ENCODE data around the gene HUWE1.
"Not testable (repeated sequence)": the region's sequence is repeated elsewhere in the genome, so short reads cannot be mapped to it uniquely, and the experiment has no call there.

HUWE1 gene

GRCh38 chrX:53504035-53504434 is 182.5 kb downstream of the HUWE1 start:
- DNase-seq: not testable (repeated sequence)

GRCh38 chrX:53494436-53494835 is 192.1 kb downstream of the HUWE1 start:
- peak; percentile 20 to 58 (median 30) for DNase-seq

GRCh38 chrX:53486285-53486684 is 200.2 kb downstream of the HUWE1 start:
- no peak for DNase-seq

- no peak for DNase-seq
Observed at GRCh38 chrX:53483838-53484405, 202.6 kb downstream of the HUWE1 start.

GRCh38 chrX:53483416-53483815 is 203.1 kb downstream of the HUWE1 start:
- DNase-seq: no peak

Data from suppressor macrophage treated with lipopolysaccharide for 1 hour (primary cell).